HG02943 (cell line): ENCODE measurements around the gene SNX6.
"Not testable (repeated sequence)": the region's sequence is repeated elsewhere in the genome, so short reads cannot be mapped to it uniquely, and the experiment has no call there.

ENCODE experiments used
- ATAC-seq: cut with Tn5 transposase; IDR thresholded peaks from one replicate; pipeline ENCODE4 v1.9.1; 2021; ENCODE audit warnings: mild to moderate bottlenecking, low read depth, moderate library complexity; ENCODE audit not compliant: unreplicated experiment

The SNX6 gene

DNA sequence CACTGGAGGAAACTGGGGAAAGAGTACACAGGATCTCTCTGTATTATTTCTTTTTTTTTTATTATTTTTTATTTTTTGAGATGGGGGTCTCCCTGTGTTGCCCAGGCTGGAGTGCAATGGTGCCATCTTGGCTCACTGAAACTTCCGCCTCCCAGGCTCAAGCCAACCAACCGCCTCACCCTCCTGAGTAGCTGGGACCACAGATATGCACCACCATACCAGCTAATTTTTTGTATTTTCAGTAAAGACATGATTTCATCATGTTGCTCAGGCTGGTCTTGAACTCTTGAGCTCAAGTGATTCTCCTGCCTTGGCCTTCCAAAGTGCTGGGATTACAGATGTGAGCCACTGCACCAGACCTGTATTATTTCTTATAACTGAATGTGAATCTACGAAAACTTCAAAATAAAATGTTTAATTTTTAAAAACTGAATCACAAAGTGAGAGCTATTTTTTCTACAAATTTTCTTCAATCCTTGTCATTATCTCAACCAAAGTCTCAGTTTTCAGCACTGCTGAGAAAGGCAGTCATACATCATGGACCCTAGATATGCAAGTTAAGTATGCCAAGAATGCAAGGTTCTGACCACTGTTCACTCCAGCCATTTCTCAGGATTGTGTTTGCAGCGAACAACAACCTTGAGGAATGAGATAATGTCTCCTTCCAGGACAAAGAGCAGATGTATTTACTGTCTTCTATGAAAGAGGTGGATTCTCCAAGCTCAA lies 92.8 kb downstream of the SNX6 start:
- no peak for ATAC-seq

DNA sequence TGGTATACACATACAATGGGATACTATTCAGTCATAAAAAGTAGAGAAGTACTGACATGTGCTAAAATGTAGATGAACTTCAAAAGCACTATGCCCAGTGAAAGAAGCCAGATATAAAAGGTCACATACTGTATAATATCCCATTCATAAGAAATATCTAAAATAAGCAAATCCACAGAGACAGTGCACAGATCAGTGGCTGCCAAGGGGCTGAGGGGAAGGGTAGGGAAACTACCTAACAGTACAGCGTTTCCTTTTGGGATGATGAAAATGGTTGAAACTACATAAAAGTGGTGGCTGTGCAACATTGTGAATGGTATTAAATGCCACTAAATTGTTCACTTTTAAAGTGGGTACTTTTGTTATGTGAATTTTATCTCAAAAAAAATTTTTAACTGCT lies 102.4 kb downstream of the SNX6 start:
- ATAC-seq = no peak

DNA sequence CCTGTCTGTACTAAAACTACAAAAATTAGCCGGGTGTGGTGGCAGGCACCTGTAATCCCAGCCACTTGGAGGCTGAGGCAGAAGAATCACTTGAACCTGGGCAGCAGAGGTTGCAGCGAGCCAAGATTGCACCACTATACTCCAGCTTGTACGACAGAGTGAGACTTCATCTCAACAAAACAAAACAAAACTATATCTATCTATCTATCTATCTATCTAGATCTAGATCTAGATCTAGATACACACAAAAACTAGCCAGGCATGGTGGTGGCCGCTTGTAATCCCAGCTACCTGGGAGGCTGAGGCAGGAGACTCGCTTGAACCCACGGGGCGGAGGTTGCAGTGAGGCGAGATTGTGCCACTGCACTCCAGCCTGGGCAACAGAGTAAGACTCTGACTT lies 105.7 kb downstream of the SNX6 start:
- ATAC-seq = not testable (repeated sequence)

DNA sequence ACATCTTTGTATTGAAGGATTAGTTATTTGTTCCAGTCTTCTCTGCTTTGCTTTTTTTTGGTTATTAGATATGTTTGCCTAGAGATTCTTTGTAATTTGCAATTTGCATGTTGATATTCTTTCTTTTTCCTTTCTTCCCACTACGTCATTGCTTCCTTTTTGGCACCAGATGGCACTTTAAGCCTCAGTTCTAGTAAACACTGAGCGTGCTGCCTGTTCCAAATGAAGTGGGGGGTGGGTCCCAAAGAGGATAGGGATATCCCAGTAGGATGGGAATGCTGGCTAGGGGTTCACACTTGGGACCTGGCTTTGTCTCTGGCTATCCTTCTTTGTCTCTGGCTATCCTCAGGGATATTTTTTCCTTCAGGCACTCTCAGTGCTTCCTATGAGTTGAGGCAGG lies 107.5 kb downstream of the SNX6 start:
- ATAC-seq = no peak

DNA sequence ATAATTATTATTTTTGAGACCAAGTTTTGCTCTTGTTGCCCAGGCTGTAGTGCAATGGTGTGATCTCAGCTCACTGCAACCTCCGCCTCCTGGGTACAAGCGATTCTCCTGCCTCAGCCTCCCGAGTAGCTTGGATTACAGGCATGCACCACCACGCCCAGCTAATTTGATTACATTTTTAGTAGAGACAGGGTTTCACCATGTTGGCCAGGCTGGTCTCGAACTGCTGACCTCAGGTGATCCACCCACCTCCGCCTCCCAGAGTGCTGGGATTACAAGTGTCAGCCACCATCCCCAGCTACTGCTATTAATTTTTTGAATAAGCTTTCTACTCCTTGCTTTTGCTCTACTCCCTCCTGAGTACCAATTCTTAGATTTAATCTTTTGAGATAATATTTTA lies 108.9 kb downstream of the SNX6 start:
- ATAC-seq = not testable (repeated sequence)

DNA sequence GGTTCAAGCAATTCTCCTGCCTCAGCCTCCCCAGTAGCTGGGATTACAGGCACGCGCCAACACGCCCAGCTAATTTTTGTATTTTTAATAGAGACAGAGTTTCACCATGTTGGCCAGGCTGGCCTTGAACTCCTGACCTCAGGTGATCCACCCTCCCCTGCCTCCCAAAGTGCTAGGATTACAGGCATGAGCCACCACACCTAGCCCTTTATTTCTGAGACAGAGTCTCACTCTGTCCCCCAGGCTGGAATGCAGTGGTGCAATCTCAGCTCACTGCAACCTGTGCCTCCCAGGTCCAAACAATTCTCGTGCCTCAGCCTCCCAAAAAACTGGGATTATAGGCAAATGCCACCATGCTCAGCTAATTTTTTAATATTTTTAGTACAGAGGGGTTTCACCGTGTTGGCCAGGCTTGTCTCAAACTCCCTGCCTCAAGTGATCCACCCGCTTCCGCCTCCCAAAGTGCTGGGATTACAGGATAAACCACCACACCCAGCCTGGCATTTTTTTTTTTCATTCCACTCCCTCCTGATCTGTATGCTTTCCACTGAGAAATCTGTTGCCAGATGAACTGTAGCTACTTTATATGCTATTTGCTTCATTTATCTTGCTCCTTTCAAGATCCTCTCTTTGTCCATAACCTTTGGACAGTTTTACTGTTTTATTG lies 109.5 kb downstream of the SNX6 start:
- ATAC-seq = not testable (repeated sequence)
